ENCODE data around the gene KISS1R.

The KISS1R gene

DNA sequence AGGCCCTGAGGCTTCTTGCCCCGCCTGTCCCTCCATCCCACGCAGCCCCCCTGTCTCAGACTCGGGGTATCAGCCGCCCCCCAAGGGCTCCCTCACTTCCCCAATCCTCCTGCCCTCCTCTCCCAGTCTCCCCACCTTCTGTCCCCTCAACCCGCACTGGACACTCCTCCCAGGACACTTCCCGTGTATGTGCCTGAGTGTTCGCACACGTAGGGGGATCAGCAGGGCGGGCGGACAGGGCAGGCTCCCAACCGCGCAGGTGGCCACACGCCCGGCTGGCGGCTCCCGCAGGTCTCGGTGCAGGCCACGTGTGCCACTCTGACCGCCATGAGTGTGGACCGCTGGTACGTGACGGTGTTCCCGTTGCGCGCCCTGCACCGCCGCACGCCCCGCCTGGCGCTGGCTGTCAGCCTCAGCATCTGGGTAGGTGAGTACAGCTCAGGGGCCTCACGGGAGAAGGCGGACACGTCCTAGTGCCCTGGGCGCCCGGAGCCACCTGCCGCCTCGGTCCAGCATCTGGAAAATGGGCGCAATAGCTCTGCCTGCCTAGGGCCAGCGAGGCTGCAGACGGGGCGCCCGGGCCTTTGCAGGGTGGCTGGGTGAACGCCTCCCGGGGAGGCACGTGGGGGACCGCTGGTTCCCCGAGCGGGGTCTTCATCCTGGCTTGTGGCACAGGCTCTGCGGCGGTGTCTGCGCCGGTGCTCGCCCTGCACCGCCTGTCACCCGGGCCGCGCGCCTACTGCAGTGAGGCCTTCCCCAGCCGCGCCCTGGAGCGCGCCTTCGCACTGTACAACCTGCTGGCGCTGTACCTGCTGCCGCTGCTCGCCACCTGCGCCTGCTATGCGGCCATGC lies 2.3 kb downstream of the KISS1R start:
- TF ChIP-seq POU2F2 (IDR thresholded peaks at IDR 0.05; ENCODE audit: low read depth, low read length) (no peak), PAX5 (IDR thresholded peaks at IDR 0.05; ENCODE audit: insufficient read depth, low read length, severe bottlenecking) (no peak), POLR2AphosphoS5 (IDR thresholded peaks at IDR 0.05; ENCODE audit: low read depth, low read length) (no peak), TAF1 (IDR thresholded peaks at IDR 0.05; ENCODE audit: low read depth, low read length) (no peak), SPI1 (IDR thresholded peaks at IDR 0.05; ENCODE audit: low read depth, low read length) (no peak), POLR2A (IDR thresholded peaks at IDR 0.05; ENCODE audit: low read depth, low read length) (no peak)
- DNase-seq (ENCODE audit: insufficient read length, low spot score) (no peak), FAIRE-seq (peak; percentile 23)

DNA sequence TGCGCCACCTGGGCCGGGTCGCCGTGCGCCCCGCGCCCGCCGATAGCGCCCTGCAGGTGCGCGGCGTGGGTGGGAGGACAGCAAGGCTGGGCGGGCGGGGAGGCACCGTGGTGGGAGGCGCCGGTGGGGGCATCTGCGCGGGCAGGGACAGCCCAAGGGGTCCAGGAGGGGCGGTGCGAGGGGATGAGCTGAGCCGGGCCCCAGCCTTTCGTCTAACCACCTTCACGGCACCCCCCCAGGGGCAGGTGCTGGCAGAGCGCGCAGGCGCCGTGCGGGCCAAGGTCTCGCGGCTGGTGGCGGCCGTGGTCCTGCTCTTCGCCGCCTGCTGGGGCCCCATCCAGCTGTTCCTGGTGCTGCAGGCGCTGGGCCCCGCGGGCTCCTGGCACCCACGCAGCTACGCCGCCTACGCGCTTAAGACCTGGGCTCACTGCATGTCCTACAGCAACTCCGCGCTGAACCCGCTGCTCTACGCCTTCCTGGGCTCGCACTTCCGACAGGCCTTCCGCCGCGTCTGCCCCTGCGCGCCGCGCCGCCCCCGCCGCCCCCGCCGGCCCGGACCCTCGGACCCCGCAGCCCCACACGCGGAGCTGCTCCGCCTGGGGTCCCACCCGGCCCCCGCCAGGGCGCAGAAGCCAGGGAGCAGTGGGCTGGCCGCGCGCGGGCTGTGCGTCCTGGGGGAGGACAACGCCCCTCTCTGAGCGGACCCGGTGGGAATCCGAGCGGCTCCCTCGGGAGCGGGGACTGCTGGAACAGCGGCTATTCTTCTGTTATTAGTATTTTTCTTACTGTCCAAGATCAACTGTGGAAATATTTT lies 3.1 kb downstream of the KISS1R start:
- no peak for DNase-seq (ENCODE audit: insufficient read length, low spot score)

DNA sequence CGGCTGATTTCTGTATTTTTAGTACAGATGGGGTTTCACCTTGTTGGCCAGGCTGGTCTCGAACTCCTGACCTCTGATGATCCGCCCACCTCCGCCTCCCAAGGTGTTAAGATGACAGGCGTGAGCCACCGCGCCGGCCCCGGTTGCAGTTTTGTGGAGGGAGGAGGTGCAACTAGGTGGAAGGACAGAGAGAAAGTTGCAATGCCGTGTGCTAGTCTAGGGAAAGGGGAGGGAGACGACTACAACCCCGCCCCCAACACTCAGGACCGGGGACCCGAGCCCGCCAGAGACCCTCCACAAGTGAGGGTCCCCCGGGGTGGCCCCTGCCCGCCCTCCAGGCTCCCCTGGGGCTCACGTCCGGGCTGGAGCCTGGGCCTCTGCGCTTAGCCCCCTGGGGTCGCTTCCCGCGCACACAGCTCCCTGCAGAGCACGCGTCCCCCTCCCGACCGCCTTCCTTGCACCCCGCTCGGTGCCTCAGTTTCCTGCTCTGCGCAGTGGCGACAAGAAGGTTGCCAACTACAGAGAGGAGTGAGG lies 7.5 kb downstream of the KISS1R start:
- FAIRE-seq, result peak; percentile 93
- no peak for DNase-seq (ENCODE audit: insufficient read length, low spot score)
- TF ChIP-seq SPI1 (IDR thresholded peaks at IDR 0.05; ENCODE audit: low read depth, low read length) (no peak), POLR2AphosphoS5 (IDR thresholded peaks at IDR 0.05; ENCODE audit: low read depth, low read length) (no peak), POLR2A (IDR thresholded peaks at IDR 0.05; ENCODE audit: low read depth, low read length) (no peak), PAX5 (IDR thresholded peaks at IDR 0.05; ENCODE audit: insufficient read depth, low read length, severe bottlenecking) (no peak), TAF1 (IDR thresholded peaks at IDR 0.05; ENCODE audit: low read depth, low read length) (no peak), POU2F2 (IDR thresholded peaks at IDR 0.05; ENCODE audit: low read depth, low read length) (no peak)

More for the DNA sequence above, 3.1 kb downstream of the KISS1R start:
- TF ChIP-seq POU2F2 (IDR thresholded peaks at IDR 0.05; ENCODE audit: low read depth, low read length), result no peak
- TF ChIP-seq TAF1 (IDR thresholded peaks at IDR 0.05; ENCODE audit: low read depth, low read length), result no peak
- TF ChIP-seq POLR2AphosphoS5 (IDR thresholded peaks at IDR 0.05; ENCODE audit: low read depth, low read length), result no peak
- no peak for TF ChIP-seq SPI1 (IDR thresholded peaks at IDR 0.05; ENCODE audit: low read depth, low read length)
- TF ChIP-seq PAX5 (IDR thresholded peaks at IDR 0.05; ENCODE audit: insufficient read depth, low read length, severe bottlenecking), result no peak
- no peak for TF ChIP-seq POLR2A (IDR thresholded peaks at IDR 0.05; ENCODE audit: low read depth, low read length)
- FAIRE-seq, result peak; percentile 90

GRCh38 chr19:925087-925525 lies 8.0 kb downstream of the KISS1R start:
- DNase-seq (ENCODE audit: insufficient read length, low spot score), result no peak
- no peak for FAIRE-seq
- TF ChIP-seq SPI1 (IDR thresholded peaks at IDR 0.05; ENCODE audit: low read depth, low read length) (no peak), POU2F2 (IDR thresholded peaks at IDR 0.05; ENCODE audit: low read depth, low read length) (no peak)

GRCh38 chr19:925526-926322 lies 8.6 kb downstream of the KISS1R start, which contains the start of gene ARID3A:
Gene ARID3A (plus strand): TSS chr19:926035. CDS start chr19:929529, 3,494 bp downstream.
- DNase-seq (ENCODE audit: insufficient read length, low spot score), result no peak
- no peak for TF ChIP-seq PAX5 (IDR thresholded peaks at IDR 0.05; ENCODE audit: insufficient read depth, low read length, severe bottlenecking)
- TF ChIP-seq POLR2AphosphoS5 (IDR thresholded peaks at IDR 0.05; ENCODE audit: low read depth, low read length), result no peak; the same call in 1 of the 2 replicates
- peak; percentile 57 for TF ChIP-seq SPI1 (IDR thresholded peaks at IDR 0.05; ENCODE audit: low read depth, low read length)
- FAIRE-seq, result peak; percentile 88

DNA sequence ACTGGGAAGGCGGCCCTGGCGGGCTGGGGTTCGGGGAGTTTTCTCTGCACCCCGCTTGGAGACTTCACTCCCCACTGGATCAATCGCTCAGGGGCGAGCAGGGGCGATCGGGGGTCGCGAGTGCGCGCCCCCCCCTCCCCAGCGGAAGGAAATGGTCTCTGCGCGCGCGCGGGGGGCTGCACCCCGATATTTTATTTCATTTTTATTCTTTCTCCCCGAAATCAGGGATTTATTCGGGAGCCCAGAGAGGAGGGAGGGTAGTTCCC lies 9.1 kb downstream of the KISS1R start:
- DNase-seq (ENCODE audit: insufficient read length, low spot score) (no peak), FAIRE-seq (no peak)
- TF ChIP-seq POLR2A (IDR thresholded peaks at IDR 0.05; ENCODE audit: low read depth, low read length), result no peak
- TF ChIP-seq SPI1 (IDR thresholded peaks at IDR 0.05; ENCODE audit: low read depth, low read length), result no peak
- TF ChIP-seq TAF1 (IDR thresholded peaks at IDR 0.05; ENCODE audit: low read depth, low read length), result no peak
- no peak for TF ChIP-seq POU2F2 (IDR thresholded peaks at IDR 0.05; ENCODE audit: low read depth, low read length)

- FAIRE-seq, result no peak
- no peak for DNase-seq (ENCODE audit: insufficient read length, low spot score)
- TF ChIP-seq POU2F2 (IDR thresholded peaks at IDR 0.05; ENCODE audit: low read depth, low read length) (peak; percentile 89; the same call in 1 of the 2 replicates), POLR2AphosphoS5 (IDR thresholded peaks at IDR 0.05; ENCODE audit: low read depth, low read length) (no peak)
Observed at GRCh38 chr19:926589-927350, 9.6 kb downstream of the KISS1R start.

GRCh38 chr19:927351-927779 lies 10.2 kb downstream of the KISS1R start:
- TF ChIP-seq TAF1 (IDR thresholded peaks at IDR 0.05; ENCODE audit: low read depth, low read length) (no peak), POLR2AphosphoS5 (IDR thresholded peaks at IDR 0.05; ENCODE audit: low read depth, low read length) (no peak), SPI1 (IDR thresholded peaks at IDR 0.05; ENCODE audit: low read depth, low read length) (no peak)
- FAIRE-seq, result peak; percentile 58
- no peak for DNase-seq (ENCODE audit: insufficient read length, low spot score)
